DMS79 treated with DMSO at 0.1 percent for 48 hours (cell line): ENCODE data around the gene CADPS2.

ENCODE experiments used
- DNase-seq: peaks from one replicate; lab custom pipeline; 2025; lab: John Stamatoyannopoulos, UW

Gene CADPS2

DNA sequence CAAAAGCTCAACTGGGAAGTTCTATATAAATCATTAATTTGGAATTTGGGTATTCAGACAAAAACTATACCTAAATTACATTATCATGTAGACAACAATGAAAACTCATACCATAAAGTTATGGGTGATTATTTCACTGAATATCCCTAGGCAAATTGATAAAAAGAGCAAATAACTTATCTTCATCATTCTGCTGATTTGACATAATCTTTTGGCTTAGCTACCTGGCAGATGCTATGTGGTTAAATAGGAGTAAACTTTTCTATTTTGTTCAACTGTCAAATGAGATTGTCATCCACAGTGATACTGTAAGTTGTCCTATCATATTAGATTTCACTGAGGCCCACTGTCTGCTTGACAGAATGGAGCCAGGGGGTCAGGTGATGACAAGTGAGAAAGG lies 432.8 kb downstream of the CADPS2 start:
- no peak for DNase-seq

DNA sequence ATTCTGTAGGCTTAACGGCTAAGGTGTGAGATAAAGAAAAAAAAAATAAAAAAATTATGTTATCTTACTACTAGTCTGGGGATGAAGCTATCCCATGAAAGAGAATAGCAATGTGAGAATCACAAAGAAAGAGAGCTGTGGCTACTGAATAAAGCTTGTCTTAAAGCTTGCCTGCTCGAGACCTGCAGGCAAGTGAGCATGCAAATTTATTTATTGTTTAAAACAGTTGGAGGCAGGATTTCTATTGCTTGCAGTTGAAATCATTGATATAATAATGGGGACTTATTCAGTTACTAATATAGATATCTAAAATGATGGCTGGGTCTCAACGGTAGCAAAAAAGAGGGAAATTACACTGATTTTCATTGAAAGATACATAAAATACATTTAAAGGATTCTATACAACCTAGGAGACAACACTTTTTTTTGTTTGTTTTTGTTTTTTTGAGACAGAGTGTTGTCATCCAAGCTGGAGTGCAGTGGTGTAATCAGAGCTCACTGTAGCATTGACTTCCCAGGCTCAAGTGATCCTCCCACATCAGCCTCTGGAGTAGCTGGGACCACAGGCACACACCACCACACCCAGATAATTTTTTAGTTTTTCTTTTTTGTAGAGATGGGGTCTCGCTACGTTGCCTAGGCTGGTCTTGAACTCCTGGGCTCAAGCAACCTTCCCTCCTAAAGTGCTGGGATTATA lies 437.2 kb downstream of the CADPS2 start:
- DNase-seq = no peak

DNA sequence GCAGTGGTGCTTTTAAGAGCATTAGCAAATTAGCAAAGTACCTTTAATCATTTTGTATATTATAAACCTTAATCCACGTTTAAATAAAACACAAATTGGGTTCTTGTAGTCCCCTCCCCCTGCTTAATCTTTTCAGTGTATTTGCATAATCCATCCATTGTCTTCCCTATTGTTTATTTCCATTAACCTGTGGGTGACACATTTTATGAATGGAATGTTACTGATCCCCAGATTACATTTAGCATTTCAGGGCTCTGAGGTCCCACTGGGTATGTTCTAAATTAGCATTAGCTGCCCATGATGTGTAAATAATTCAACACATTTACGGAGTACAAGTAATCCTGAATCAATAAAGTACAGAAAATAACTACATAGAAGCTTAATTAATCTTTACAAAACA lies 443.3 kb downstream of the CADPS2 start:
- no peak for DNase-seq

DNA sequence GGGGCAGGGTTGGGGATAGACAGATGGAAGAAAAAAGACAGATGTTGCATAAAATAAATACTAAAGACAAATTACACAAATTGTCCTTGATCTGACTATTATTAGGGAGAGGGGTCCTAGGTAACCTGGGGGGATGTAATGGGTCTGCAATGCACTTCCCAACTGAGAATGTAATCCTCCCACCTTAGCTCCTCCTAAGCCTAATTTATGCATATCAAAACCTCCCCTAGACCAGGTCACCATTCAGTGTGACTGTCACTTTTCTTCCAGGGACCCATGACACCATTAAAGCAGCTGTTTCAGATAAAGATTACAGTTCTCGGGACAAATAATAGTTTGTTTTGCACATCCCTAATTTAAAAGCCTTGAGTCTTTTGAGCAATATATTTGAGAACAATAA lies 447.8 kb downstream of the CADPS2 start:
- no peak for DNase-seq

GRCh38 chr7:122438006-122438405 lies 448.3 kb downstream of the CADPS2 start:
- DNase-seq = no peak

DNA sequence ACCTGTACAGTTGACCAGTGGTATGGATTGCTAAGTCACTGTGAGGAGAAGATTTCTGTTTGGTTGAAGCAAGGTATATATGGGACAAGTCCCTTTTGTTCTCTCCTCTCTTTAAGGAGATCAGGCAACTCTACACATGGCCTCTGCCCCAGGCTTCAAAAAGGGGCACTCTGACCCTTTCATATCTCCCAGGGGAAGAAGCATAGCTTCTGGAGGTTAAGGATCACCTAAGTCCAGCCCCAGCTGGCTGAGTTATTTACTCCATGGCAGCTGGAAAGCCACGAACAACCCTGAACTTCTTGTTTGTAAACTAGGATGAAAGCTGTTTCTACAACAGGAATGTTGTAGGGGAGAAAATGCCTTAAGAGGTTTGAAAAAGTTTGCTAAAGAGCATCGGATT lies 452.5 kb downstream of the CADPS2 start:
- DNase-seq = no peak

- DNase-seq = no peak
These were observed 455.6 kb downstream of the CADPS2 start for GRCh38 chr7:122430710-122431109.

DNA sequence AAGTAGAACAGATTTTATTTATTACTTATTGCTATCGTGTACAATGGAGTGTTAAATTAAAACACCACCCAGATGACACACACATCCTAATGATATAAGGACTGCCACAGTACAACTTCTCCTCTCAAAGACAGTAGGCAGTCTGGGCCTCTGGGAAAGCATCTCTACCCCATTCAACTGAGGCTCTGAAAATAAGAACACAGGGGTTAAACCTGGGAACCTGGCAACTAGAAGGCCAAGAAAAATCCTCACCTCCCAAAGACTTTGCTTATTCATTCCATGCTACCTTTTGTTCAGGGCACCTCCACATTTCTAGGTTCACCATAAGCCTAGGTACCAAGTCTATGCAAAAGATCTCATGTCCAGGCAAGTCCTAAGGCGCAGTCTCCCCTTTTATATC lies 456.3 kb downstream of the CADPS2 start:
- no peak for DNase-seq

GRCh38 chr7:122425731-122426130 lies 460.5 kb downstream of the CADPS2 start:
- no peak for DNase-seq

DNA sequence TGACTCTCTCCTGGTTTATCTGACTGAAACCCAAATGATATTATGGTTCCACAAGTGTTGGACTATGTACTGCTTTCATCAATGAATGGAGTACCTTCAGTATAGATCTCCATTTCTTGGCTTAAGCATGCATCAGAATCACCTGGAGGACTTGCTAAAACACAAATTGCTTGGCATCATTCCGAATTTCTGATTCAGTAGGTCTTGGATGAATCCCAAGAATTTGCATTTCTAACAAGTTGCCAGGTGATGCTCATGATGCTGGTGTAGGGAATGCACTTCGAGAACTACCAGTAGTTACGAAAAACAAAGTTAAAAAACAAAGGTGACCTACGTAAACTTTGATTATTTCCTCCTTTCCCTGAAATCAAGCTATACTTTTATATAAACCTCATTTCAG lies 462.7 kb downstream of the CADPS2 start:
- no peak for DNase-seq

DNA sequence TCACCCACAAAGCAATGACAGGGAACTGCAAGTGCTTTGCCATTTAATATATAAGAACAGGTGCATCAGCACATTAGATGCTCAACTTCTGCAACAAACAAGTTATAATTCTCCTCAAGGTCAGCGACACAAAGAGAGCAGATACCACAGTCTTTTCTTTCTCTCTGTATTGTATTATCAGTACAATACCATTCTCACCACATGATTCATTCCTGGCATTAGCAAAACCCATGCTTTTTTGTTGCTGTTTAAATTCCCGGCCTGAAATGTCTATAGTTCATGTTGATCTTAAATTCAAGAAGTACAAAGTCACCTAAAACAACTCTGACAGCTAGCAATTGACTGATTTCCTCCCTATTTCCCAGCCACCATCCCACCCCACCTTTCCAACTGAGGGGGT lies 469.9 kb downstream of the CADPS2 start:
- no peak for DNase-seq

GRCh38 chr7:122415510-122415909 lies 470.8 kb downstream of the CADPS2 start:
- no peak for DNase-seq

DNA sequence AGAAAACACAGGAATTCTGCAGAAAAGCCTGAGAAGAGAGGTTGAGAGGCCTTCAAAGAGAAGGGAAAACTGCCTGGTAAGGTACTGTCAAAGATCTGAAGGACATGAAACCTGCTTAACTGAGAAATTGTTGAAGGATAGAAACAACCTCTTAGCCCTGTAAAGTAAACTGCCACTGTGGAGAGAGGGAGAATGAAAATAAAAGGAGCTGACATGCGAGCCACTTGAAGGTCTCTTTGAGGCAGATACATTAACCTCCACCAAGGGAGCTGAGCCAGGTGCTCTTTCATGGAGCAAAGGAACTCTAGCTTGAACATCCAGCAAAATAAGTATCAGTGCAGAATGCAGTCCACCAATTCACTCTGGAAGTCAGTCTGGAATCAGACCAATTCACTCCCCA lies 472.9 kb downstream of the CADPS2 start:
- no peak for DNase-seq

DNA sequence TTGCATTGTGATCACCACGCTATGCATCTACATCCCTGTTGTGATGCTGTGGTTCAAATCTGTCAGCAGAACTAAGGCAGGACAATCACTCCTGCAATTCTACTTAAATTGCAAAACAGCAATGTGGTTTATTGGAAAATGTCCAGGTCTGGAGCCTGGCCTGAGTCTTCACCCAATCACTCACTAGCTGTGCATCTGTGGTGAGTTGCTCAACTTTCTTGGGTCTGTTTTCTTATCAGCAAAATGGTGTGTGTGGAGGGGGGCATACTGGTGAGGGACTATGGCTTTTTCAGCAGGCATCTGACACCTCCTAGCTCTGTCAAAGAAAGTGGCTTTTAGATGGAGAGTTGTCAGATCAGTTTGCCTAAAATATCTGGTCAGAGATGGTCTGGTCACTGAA lies 473.4 kb downstream of the CADPS2 start:
- DNase-seq = no peak

GRCh38 chr7:122412441-122412840 lies 473.8 kb downstream of the CADPS2 start:
- DNase-seq = no peak

DNA sequence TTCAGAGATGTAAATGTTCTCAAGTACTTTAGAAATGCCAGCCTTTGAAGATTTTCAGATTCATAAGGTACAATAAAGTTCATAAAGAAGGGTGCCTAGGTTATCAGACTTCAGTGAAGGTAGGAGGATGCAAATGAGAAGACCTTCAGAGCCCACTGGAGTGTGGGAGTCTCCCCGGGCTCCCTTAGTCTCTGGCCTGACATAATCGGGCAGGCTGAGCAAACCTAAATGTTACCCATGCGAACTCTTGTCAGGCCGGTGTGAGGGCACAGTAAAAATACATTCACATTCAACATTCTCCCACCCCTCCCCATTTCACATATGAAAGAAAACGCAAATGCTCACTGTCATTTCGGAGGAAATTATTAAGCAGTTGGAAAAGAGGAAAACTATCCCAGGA lies 479.1 kb downstream of the CADPS2 start:
- DNase-seq = no peak

DNA sequence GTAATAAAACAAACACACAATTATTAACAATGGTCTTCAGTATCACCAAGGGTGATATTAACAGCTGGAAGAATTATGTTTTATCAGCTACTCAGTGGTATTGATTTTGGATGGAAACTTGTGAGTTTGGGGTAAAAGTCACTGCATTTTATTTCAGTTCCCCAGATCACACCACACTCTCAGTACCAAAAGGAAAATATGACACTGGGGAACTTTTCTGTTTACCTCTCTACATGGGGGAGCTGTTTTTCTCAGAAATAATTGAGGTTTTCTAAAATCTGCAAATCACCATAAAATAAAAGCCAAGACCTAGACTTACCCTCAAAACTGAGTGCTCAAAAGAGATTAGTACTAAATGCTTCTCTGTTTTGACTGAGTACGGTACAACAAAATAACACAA lies 483.1 kb downstream of the CADPS2 start:
- DNase-seq = no peak

- DNase-seq = no peak
These were observed 484.0 kb downstream of the CADPS2 start for GRCh38 chr7:122402235-122402634.

- no peak for DNase-seq
These were observed 488.9 kb downstream of the CADPS2 start for GRCh38 chr7:122397381-122397780.

DNA sequence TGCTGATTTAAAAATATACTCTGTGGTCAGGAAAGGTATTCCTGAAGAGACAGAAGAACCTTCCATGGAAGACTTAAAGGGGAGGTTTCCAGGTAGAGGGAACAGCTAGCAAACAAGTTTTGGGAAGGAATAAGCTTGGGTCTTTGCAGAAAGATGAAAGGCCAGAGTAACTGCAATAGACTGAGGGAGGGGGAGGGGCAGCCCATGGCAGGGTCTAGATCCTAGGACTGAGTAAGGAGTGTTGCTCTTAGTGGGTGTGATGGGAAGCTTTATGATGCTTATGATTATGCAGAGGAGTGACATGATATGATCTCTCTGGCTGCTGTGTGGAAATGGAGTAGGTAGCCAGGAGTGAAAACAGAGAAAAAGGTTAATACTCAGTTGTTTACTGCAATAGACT lies 491.7 kb downstream of the CADPS2 start:
- DNase-seq = no peak

DNA sequence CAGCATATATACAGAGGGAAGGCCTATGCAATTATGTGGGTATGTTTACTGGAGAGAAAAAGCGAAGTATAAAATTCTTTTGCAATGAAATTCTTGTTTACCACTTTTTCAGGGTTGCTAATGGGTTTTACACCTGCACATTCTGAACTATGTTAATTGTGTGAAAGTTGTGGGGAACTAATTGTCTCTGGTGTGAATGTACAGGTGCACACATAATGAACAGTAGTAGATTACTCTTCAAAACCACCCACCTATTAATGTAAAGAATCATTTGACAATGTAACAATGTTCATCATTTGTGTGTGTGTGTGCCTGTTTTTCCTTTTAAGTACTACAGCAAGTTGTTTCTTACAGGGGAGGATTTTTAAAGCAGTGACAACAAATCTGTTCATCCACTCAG lies 501.7 kb downstream of the CADPS2 start:
- DNase-seq = no peak

DNA sequence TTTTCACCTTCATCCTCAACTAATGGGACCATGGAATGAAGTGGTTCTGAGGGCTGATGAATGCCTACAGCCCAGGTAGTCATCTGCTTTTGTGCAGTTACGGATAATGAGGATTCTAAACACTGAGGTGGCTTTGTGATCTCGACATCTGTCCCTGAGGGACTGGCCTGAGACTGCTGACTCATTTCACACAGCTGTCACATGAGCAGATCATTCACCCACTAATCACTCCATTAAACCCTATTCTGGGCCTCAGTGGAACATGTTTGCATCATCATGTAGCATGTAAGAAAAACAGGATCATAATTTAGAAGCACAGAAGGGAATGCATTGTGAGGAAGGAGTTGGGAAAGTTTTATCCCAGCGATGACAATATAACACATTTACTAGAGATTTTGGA lies 502.3 kb downstream of the CADPS2 start:
- no peak for DNase-seq

DNA sequence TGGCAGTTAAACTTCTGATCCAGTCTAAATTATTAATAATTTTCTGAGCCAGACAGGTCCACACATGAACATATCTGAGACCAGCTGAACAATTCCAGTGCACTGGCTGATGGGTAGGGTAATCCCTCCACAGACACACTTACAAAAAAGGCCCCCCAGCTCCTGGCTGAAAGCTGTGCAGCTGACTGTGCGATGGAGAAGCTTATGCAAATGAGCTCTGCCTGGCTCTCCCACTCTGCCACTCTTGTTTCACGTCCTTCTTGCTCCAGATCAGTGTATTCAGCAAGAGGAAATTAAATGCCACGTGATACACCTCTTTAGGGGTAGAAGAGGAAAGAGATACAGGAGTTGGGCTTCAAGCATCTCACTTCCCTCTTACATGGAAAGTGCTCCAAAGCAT lies 505.3 kb downstream of the CADPS2 start:
- no peak for DNase-seq

GRCh38 chr7:122379491-122379890 lies 506.8 kb downstream of the CADPS2 start:
- DNase-seq = no peak

DNA sequence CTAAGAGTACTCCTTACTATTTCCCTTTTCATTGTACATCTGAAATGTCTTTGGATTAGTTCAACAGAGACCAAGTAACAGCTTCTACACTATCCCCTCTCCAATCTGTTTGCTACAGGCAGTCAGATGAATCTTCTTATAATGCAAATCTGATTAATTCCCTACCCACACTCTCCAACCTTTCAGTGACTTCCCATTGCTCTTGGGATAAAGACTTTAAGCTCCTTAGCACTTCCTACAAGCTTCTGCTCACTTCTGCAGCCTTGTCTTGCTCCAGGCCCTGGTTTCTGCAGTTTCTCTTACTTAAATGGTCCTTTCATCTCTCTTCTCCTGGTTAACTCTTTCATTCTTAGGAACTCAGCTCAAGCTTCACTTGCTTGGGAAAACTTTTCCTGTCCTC lies 516.5 kb downstream of the CADPS2 start:
- no peak for DNase-seq
